Mammary epithelial cell (primary cell): ENCODE results near the gene GNAS.

Source experiments
- EZH2 ChIP-seq: IDR thresholded peaks from 2 replicates; pipeline ENCODE4 v1.6.1; 2012; ENCODE audit warnings: low read length, inconsistent platforms, borderline replicate concordance
- TF ChIP-seq, protein P1 (sequence below), 2 donors: IDR thresholded peaks in 1 of 2; conservative IDR thresholded peaks in 1 of 2; 2 replicates each; pipeline ENCODE4 v1.5.1; 2011 to 2012; ENCODE audit warnings: inconsistent platforms in 2 of 2, low read length in 2 of 2, mild to moderate bottlenecking in 2 of 2, control low read depth in 1 of 2, low read depth in 1 of 2; ENCODE audit not compliant: insufficient read depth in 1 of 2; ENCODE audit errors: extremely low read depth in 1 of 2

DNA sequence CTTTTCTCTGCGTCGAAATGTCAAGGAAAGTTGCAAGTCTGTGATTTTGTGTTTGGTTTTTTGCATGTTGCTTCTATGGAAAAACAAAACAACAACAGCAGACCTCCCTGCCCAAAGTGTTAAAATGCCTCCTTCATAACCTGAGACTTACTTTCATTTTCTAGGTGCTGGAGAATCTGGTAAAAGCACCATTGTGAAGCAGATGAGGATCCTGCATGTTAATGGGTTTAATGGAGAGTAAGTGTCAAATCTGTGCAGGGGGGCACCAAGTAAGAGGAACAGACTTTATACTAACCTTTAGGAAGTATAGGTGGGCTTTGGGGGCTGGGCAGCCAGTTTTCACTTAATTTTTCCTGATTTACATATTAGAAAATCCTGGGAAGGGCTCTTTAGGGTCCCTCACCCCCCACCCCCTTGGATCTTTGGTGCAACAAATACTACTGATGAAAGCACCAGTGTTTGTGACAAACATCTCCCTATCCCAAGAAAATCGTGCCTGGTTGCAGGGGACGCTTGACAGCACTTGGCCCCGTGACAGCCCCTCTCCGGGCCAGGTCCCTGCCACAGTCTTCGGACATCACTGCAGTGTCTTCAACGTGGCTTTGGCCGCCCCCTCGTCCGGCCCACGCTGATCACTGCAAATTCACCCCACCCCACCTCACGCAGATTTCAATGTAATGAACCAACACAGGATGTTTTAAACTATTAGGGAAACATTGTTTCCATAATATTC, 43.1 kb downstream of the GNAS start:
- TF ChIP-seq, protein P1, sequence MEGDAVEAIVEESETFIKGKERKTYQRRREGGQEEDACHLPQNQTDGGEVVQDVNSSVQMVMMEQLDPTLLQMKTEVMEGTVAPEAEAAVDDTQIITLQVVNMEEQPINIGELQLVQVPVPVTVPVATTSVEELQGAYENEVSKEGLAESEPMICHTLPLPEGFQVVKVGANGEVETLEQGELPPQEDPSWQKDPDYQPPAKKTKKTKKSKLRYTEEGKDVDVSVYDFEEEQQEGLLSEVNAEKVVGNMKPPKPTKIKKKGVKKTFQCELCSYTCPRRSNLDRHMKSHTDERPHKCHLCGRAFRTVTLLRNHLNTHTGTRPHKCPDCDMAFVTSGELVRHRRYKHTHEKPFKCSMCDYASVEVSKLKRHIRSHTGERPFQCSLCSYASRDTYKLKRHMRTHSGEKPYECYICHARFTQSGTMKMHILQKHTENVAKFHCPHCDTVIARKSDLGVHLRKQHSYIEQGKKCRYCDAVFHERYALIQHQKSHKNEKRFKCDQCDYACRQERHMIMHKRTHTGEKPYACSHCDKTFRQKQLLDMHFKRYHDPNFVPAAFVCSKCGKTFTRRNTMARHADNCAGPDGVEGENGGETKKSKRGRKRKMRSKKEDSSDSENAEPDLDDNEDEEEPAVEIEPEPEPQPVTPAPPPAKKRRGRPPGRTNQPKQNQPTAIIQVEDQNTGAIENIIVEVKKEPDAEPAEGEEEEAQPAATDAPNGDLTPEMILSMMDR (conservative IDR thresholded peaks at IDR 0.05 in 1 of 2, IDR thresholded peaks at IDR 0.05 in 1 of 2; ENCODE audit: extremely low read depth in 1 of 2, insufficient read depth in 1 of 2, low read depth in 1 of 2, low read length in 2 of 2) = no peak
- TF ChIP-seq EZH2 = no peak
